Spinal cord (tissue), 10 donors: ENCODE data around the gene GSTA3. TPM values are rescaled to one million over a fixed set of nuclear protein-coding genes. Genes with fewer than 3 reads are reported as not detected.
"Not testable (repeated sequence)": the region's sequence is repeated elsewhere in the genome, so short reads cannot be mapped to it uniquely, and the experiment has no call there.

Source experiments
- DNase-seq, 6 donors: peaks; one replicate each; pipeline versions ENCODE4 v3.0.0 to v3.0.0-alpha.2; 2013 to 2015; ENCODE audit warnings: low spot score in 6 of 6, low read depth in 4 of 6
- H3K27ac ChIP-seq: one replicate; pipeline ENCODE4 v1.5.1; 2013; ENCODE audit warnings: low read depth, low read length, control low read depth
- H3K27me3 ChIP-seq: one replicate; pipeline ENCODE4 v1.6.1; 2013; ENCODE audit warnings: low read length; ENCODE audit not compliant: control insufficient read depth, insufficient read depth
- H3K36me3 ChIP-seq: one replicate; pipeline ENCODE4 v1.6.1; 2013; ENCODE audit warnings: low read length; ENCODE audit not compliant: control insufficient read depth, insufficient read depth
- H3K4me1 ChIP-seq: one replicate; pipeline ENCODE4 v1.6.1; 2013; ENCODE audit warnings: low read length; ENCODE audit not compliant: control insufficient read depth, insufficient read depth
- H3K4me3 ChIP-seq: one replicate; pipeline ENCODE4 v1.5.1; 2013; ENCODE audit warnings: low read depth, low read length, control low read depth
- H3K9me3 ChIP-seq: one replicate; pipeline ENCODE4 v1.6.1; 2013; ENCODE audit warnings: low read length; ENCODE audit not compliant: control insufficient read depth, insufficient read depth
- WGBS: methylation state at CpG from one replicate; pipeline ENCODE4 v1.1.5; 2013; ENCODE audit warnings: missing lambda C conversion rate; ENCODE audit not compliant: insufficient coverage; 5-methylcytosine and 5-hydroxymethylcytosine counted together
- polyA plus RNA-seq, 2 donors: library from polyadenylated mRNA; unstranded; fragments of 120-200 nt; gene quantifications; one replicate each; pipeline ENCODE4 v1.2.1, GENCODE V29; 2013; ENCODE audit not compliant: insufficient read length in 2 of 2
- total RNA-seq, 2 donors: library from RNA; depleted of rRNA in 1 of 2; stranded (reverse); fragments of 120-200 nt in 1 of 2; fragments of >200 nt in 1 of 2; gene quantifications; one replicate each; pipeline versions ENCODE4 v1.2.3 to v1.2.4, GENCODE V29; 2013 to 2014
- donor health status: healthy.

Gene GSTA3
- total and polyA plus RNA-seq, 4 donors = 4.4 TPM; not detected in 3

GRCh38 chr6:52931351-52931750 lies 21.9 kb upstream of the GSTA3 start:
- Histone ChIP-seq H3K4me3 (no peak overlapping the region), H3K4me1 (no peaks in the 10 kb centered on the region), H3K27ac (no peak overlapping the region), H3K36me3 (no peaks in the 10 kb centered on the region), H3K9me3 (no peaks in the 10 kb centered on the region), H3K27me3 (no peaks in the 10 kb centered on the region)
- no peak for DNase-seq
- WGBS = 50% methylated on average over 1 of the region's 2 CpGs

GRCh38 chr6:52929321-52930164 lies 20.0 kb upstream of the GSTA3 start:
- no peaks in the 10 kb centered on the region for H3K9me3 ChIP-seq

GRCh38 chr6:52927451-52927850 lies 18.0 kb upstream of the GSTA3 start:
- no peaks in the 10 kb centered on the region for H3K27me3 ChIP-seq
- WGBS = 59% methylated on average over 4 of the region's 8 CpGs
- no peak for DNase-seq
- no peak overlapping the region for H3K4me3 ChIP-seq
- no peaks in the 10 kb centered on the region for H3K9me3 ChIP-seq
- H3K4me1 ChIP-seq = no peaks in the 10 kb centered on the region
- no peak overlapping the region for H3K27ac ChIP-seq
- no peaks in the 10 kb centered on the region for H3K36me3 ChIP-seq

More at GRCh38 chr6:52929321-52930164, 20.0 kb upstream of the GSTA3 start:
- Histone ChIP-seq H3K27me3 (no peaks in the 10 kb centered on the region), H3K27ac (no peak overlapping the region), H3K4me3 (no peak overlapping the region), H3K4me1 (no peaks in the 10 kb centered on the region), H3K36me3 (no peaks in the 10 kb centered on the region)
- WGBS = 92% methylated on average over 6 of the region's 6 CpGs
- DNase-seq = no peak

- no peak for DNase-seq
- WGBS = 76% methylated on average over 6 of the region's 9 CpGs
Measured at GRCh38 chr6:52925919-52926792, 16.7 kb upstream of the GSTA3 start.

GRCh38 chr6:52925042-52925441 lies 15.5 kb upstream of the GSTA3 start:
- no peak for DNase-seq
- no peaks in the 10 kb centered on the region for H3K4me1 ChIP-seq
- 71% methylated on average over 1 of the region's 2 CpGs for WGBS
- H3K27me3 ChIP-seq = no peaks in the 10 kb centered on the region
- no peaks in the 10 kb centered on the region for H3K36me3 ChIP-seq
- no peak overlapping the region for H3K4me3 ChIP-seq
- H3K27ac ChIP-seq = no peak overlapping the region
- no peaks in the 10 kb centered on the region for H3K9me3 ChIP-seq

More at GRCh38 chr6:52925919-52926792, 16.7 kb upstream of the GSTA3 start:
- H3K36me3 ChIP-seq = no peaks in the 10 kb centered on the region
- no peaks in the 10 kb centered on the region for H3K4me1 ChIP-seq
- H3K27ac ChIP-seq = no peak overlapping the region
- H3K27me3 ChIP-seq = no peaks in the 10 kb centered on the region
- H3K9me3 ChIP-seq = no peaks in the 10 kb centered on the region
- no peak overlapping the region for H3K4me3 ChIP-seq

GRCh38 chr6:52923689-52924088 lies 14.2 kb upstream of the GSTA3 start:
- H3K36me3 ChIP-seq, H3K27me3 ChIP-seq, DNase-seq, H3K27ac ChIP-seq, H3K4me3 ChIP-seq, H3K4me1 ChIP-seq, H3K9me3 ChIP-seq: not testable (repeated sequence)
- WGBS = 80% methylated on average over 1 of the region's 2 CpGs

- no peaks in the 10 kb centered on the region for H3K36me3 ChIP-seq
- no peaks in the 10 kb centered on the region for H3K27me3 ChIP-seq
- H3K27ac ChIP-seq = no peak overlapping the region
- H3K9me3 ChIP-seq = no peaks in the 10 kb centered on the region
- no peaks in the 10 kb centered on the region for H3K4me1 ChIP-seq
- no peak for DNase-seq
- no peak overlapping the region for H3K4me3 ChIP-seq
- WGBS = 95% methylated on average over 6 of the region's 10 CpGs
Measured at GRCh38 chr6:52922161-52922560, 12.7 kb upstream of the GSTA3 start.

- Histone ChIP-seq H3K27ac (no peak overlapping the region), H3K4me1 (no peaks in the 10 kb centered on the region), H3K4me3 (no peak overlapping the region), H3K27me3 (no peaks in the 10 kb centered on the region), H3K36me3 (no peaks in the 10 kb centered on the region), H3K9me3 (no peaks in the 10 kb centered on the region)
- DNase-seq = no peak
- WGBS = 94% methylated on average over 3 of the region's 6 CpGs
Measured at GRCh38 chr6:52921743-52922142, 12.2 kb upstream of the GSTA3 start.

- not testable (repeated sequence) for H3K9me3 ChIP-seq, H3K27ac ChIP-seq, H3K27me3 ChIP-seq, H3K4me1 ChIP-seq, H3K36me3 ChIP-seq, H3K4me3 ChIP-seq, DNase-seq
- WGBS = no CpG with 5 or more reads among the region's 1 CpG
Measured at GRCh38 chr6:52919511-52919910, 10.0 kb upstream of the GSTA3 start.
